Erythroblast (primary cell): Measurements from ENCODE around the gene DPH2.

Experiments used
- GATA1 ChIP-seq: IDR thresholded peaks from 2 replicates; pipeline ENCODE4 v1.6.1; 2011; ENCODE audit warnings: low read depth, mild to moderate bottlenecking, control low read depth, low read length, moderate library complexity
- POLR2A ChIP-seq: IDR thresholded peaks from 2 replicates; pipeline ENCODE4 v1.6.1; 2011; ENCODE audit warnings: mild to moderate bottlenecking, low read length

GRCh38 chr1:43987159-43987902, 17.5 kb downstream of the DPH2 start:
- no peak for TF ChIP-seq POLR2A
- no peak for TF ChIP-seq GATA1
